HG03571 (cell line): ENCODE measurements around the gene NCEH1.

Experiments
- ATAC-seq: cut with Tn5 transposase; IDR thresholded peaks from one replicate; pipeline ENCODE4 v1.9.1; 2021; ENCODE audit not compliant: unreplicated experiment

NCEH1 gene

GRCh38 chr3:172647080-172647479, 63.8 kb downstream of the NCEH1 start:
- no peak for ATAC-seq

- no peak for ATAC-seq
These were observed 64.3 kb downstream of the NCEH1 start for GRCh38 chr3:172646439-172647015.

- ATAC-seq = no peak
These were observed 66.6 kb downstream of the NCEH1 start for GRCh38 chr3:172644258-172644657.

- no peak for ATAC-seq
These were observed 67.2 kb downstream of the NCEH1 start for GRCh38 chr3:172643506-172644179.

GRCh38 chr3:172641291-172641690, 69.6 kb downstream of the NCEH1 start:
- ATAC-seq = no peak

GRCh38 chr3:172640751-172641150, 70.1 kb downstream of the NCEH1 start:
- ATAC-seq = no peak

- ATAC-seq = peak; percentile 94
These were observed 75.3 kb downstream of the NCEH1 start for GRCh38 chr3:172635588-172635987.

GRCh38 chr3:172634948-172635347, 75.9 kb downstream of the NCEH1 start:
- no peak for ATAC-seq

GRCh38 chr3:172630316-172630715, 80.6 kb downstream of the NCEH1 start:
- no peak for ATAC-seq

- no peak for ATAC-seq
These were observed 81.4 kb downstream of the NCEH1 start for GRCh38 chr3:172629470-172629869.

- ATAC-seq = no peak
These were observed 83.6 kb downstream of the NCEH1 start for GRCh38 chr3:172627057-172627809.

- ATAC-seq = no peak
These were observed 84.7 kb downstream of the NCEH1 start for GRCh38 chr3:172626021-172626640.

GRCh38 chr3:172625404-172625803, 85.5 kb downstream of the NCEH1 start:
- no peak for ATAC-seq

- no peak for ATAC-seq
These were observed 85.9 kb downstream of the NCEH1 start for GRCh38 chr3:172624999-172625398.

- ATAC-seq = no peak
These were observed 87.8 kb downstream of the NCEH1 start for GRCh38 chr3:172622916-172623700.

- no peak for ATAC-seq
These were observed 88.7 kb downstream of the NCEH1 start for GRCh38 chr3:172622156-172622555.

- ATAC-seq = no peak
These were observed 92.9 kb downstream of the NCEH1 start for GRCh38 chr3:172617976-172618375.

- no peak for ATAC-seq
These were observed 93.7 kb downstream of the NCEH1 start for GRCh38 chr3:172617013-172617706.

- ATAC-seq = no peak
These were observed 94.8 kb downstream of the NCEH1 start for GRCh38 chr3:172616031-172616461.

GRCh38 chr3:172615296-172615695, 95.6 kb downstream of the NCEH1 start:
- no peak for ATAC-seq
